ENCODE results near the gene NPHP3.

The NPHP3 gene

GRCh38 chr3:132682201-132682600 is 40.0 kb downstream of the NPHP3 start:
- no peak for DNase-seq

GRCh38 chr3:132681421-132681820 is 40.8 kb downstream of the NPHP3 start:
- DNase-seq = no peak

GRCh38 chr3:132679911-132680310 is 42.3 kb downstream of the NPHP3 start:
- no peak for DNase-seq

- DNase-seq = no peak
Observed at GRCh38 chr3:132675408-132675807, 46.8 kb downstream of the NPHP3 start.

GRCh38 chr3:132669256-132669777 is 52.9 kb downstream of the NPHP3 start:
- DNase-seq = no peak

- DNase-seq = no peak
Observed at GRCh38 chr3:132665230-132665745, 56.9 kb downstream of the NPHP3 start.

- no peak for DNase-seq
Observed at GRCh38 chr3:132662212-132662611, 60.0 kb downstream of the NPHP3 start.

- no peak for DNase-seq
Observed at GRCh38 chr3:132661101-132661500, 61.1 kb downstream of the NPHP3 start.

GRCh38 chr3:132660811-132661070 is 61.5 kb downstream of the NPHP3 start:
- no peak for DNase-seq

GRCh38 chr3:132660052-132660810 is 62.0 kb downstream of the NPHP3 start, which contains the start of gene UBA5:
Gene UBA5, plus strand, starts transcription at chr3:132660329. Its CDS starts 209 bp downstream, at chr3:132660538.
- DNase-seq = no peak

- no peak for DNase-seq
Observed at GRCh38 chr3:132659365-132660051, 62.7 kb downstream of the NPHP3 start, which contains the start of gene ACAD11. Gene ACAD11, minus strand, starts transcription at chr3:132659809. Its CDS starts 58 bp downstream, at chr3:132659751.

GRCh38 chr3:132659000-132659364 is 63.2 kb downstream of the NPHP3 start:
- no peak for DNase-seq

- no peak for DNase-seq
Observed at GRCh38 chr3:132657869-132658747, 64.1 kb downstream of the NPHP3 start.

- DNase-seq = no peak
Observed at GRCh38 chr3:132655471-132655870, 66.7 kb downstream of the NPHP3 start.

GRCh38 chr3:132654721-132655120 is 67.5 kb downstream of the NPHP3 start:
- no peak for DNase-seq

GRCh38 chr3:132654190-132654589 is 68.0 kb downstream of the NPHP3 start:
- no peak for DNase-seq

- DNase-seq = no peak
Observed at GRCh38 chr3:132652640-132653270, 69.5 kb downstream of the NPHP3 start.

- no peak for DNase-seq
Observed at GRCh38 chr3:132650153-132650552, 72.1 kb downstream of the NPHP3 start.

GRCh38 chr3:132645058-132645457 is 77.2 kb downstream of the NPHP3 start:
- no peak for DNase-seq

- no peak for DNase-seq
Observed at GRCh38 chr3:132643366-132643765, 78.8 kb downstream of the NPHP3 start.

GRCh38 chr3:132642539-132642847 is 79.7 kb downstream of the NPHP3 start:
- DNase-seq = no peak

GRCh38 chr3:132641837-132642538 is 80.2 kb downstream of the NPHP3 start:
- no peak for DNase-seq

All from cortex of kidney (tissue), 1 donor.